ENCODE results near the gene FZR1. TPM values are rescaled to one million over a fixed set of nuclear protein-coding genes. Genes with fewer than 3 reads are reported as not detected.
"Not testable (repeated sequence)": the region's sequence is repeated elsewhere in the genome, so short reads cannot be mapped to it uniquely, and the experiment has no call there.

Gene FZR1
- polyA plus RNA-seq, 5 donors = 37.0 to 63.1 (median 50.3) TPM

DNA sequence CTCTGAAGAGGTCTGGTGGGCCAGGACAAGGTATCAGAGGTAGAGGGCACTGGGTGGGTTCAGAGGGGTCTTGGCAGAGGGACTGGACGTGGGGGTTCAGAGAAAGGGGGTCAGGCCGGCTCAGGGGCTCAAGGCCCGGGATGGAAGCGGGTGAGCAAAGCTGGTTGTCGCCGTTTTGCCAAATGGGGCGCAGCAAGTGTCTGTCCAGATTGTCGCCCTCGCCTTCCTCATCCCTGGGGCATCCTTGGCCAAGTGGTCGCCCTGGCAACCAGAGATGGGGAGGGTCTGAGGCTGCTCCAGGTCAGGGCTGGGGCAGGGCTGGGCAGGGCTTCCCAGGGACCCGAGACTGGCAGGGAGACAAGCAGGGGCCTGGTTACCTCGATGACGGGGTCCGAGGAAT, 12.5 kb upstream of the FZR1 start:
- DNase-seq = no peak

DNA sequence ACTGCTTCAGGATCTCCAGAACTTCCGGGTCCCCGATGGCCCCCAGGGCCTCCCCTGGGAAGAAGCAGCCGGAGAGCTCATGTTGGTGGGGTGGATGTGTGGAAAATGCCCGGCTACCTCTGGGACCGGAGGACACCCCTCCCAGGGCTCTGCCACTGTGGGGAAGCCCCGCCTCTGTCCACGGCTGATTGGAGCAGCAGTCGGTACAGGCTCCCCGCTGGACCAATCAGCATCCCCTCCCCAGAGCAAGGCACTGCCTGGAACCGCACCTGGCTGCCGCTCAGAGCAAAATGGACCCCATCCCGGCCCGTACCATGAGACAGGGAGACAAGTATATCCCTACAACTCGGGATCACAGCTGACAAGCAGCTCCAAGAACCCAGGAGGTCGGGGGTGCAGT, 12.1 kb upstream of the FZR1 start:
- no peak for DNase-seq

DNA sequence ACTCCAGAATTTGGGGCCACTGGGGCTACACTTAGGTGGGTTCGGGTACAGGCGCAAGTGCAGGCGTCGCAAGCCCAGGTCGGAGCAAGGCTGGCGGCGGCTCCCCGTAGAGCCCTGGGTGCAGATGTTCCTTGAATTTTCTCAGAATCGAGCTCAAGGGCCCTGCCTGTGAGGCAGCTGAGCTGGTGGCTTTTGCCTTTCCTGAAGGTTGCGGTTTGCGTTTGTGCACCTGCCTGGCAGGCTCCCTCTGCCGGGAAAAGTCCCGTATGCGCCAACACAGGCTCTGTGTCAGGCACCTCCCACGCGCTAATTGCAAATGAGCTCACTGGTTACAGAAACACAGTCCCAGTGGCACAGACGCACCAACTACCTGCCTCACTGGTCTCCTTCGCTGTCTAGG, 11.6 kb upstream of the FZR1 start:
- DNase-seq = no peak

DNA sequence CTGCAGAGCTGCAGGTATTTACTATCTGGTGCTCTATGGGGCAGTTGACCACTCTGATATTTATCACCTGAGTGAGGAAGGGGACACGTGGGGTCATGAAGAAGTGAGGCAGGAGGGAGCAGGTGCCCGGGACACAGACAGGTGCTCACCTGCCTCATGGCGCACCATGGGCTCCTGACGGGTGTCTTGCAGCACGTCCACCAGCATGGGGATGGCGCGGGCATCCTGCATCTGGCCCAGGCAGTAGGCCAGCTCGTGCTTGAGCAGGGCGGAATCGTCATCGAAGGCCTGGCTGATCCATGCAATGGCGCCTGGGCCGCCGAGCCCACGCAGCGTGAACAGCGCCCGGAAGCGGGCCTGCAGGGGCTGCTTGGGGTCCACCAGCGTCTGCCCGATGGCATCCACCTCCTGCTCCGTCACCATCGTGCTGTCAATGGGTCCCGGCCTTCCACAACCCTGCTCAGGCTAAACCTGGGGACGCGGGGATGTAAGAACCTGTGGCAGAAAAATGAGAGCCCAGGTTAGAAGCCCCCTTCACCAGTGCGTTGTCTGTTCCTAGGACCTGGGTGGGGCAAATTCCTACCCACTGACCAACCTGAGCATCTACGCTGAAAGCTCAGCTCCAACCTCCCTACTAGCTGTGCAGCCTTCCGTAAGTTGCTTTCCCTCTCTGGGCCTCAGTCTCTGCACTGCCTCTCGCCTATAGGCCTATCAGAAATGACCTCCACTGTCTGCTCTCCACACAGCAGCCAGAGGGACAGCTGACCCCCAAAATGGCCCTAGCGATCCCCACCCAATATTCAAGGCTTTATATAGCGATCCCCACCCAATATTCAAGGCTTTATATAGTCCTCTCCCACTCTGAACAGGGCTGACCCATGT, 9.5 kb upstream of the FZR1 start:
- no peak for DNase-seq

DNA sequence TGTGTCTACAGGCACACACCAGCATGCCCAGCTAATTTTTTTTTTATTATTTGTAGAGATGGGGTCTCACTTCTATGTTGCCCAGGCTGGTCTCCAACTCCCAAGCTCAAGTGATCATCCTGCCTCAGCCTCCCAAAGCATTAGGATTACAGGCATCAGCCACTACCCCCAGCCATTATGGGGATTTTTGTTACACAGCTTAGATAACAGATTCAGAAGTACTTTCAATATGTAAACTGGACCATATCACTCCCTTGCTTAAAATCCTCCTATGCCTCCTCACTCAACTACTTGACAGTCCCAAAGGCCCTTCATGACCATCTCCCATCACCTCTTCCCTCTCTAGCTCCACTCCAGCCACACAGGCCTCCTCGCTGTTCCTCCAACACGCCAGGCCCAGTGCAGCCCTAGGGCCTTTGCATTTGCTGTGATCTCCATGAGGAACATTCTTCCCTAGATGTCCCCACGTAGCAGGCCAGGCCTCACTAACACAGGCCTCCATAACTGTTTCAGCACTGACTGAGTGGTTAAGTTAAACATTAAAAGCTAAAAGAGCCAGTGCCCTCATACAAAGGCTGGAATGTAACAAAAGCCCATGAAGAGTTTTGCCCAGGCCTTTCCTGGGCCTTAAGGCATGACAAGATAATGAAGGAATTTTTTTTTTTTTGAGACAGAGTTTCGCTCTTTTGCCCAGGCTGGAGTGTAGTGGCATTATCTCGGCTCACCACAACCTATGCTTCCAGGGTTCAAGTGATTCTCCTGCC, 8.2 kb upstream of the FZR1 start:
- DNase-seq = no peak

DNA sequence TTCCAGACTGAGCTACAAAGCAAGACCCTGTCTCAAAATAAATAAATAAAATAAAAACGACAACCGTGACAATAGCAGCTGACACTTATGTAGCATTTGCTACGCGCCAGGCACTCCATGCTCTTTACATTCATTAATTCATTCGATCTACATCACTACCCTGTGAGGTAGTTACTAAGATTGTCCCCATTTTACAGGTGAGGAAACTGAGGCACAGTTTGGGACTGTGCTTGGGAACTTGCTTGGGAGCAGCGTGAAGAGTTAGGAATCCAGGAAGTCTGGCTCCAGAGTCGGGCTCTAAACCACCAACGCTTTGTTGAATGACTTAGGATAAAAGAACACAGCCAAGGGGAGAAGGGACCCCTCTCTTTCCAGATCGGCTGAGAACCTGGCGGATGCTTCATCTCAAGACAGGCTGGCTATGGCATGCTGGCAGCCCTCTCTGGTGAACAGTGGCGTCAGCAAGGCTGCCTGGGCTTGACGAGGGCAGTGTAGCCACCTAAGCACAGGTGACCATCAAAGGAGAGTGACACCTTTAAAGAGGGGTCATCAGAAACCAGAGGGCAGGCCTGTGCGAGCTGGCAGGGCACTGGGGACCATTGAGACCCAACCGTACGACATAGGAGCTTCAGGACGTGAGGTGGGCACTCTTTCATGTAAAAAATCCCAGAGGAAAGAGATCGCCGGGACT, 6.2 kb upstream of the FZR1 start:
- DNase-seq = no peak

DNA sequence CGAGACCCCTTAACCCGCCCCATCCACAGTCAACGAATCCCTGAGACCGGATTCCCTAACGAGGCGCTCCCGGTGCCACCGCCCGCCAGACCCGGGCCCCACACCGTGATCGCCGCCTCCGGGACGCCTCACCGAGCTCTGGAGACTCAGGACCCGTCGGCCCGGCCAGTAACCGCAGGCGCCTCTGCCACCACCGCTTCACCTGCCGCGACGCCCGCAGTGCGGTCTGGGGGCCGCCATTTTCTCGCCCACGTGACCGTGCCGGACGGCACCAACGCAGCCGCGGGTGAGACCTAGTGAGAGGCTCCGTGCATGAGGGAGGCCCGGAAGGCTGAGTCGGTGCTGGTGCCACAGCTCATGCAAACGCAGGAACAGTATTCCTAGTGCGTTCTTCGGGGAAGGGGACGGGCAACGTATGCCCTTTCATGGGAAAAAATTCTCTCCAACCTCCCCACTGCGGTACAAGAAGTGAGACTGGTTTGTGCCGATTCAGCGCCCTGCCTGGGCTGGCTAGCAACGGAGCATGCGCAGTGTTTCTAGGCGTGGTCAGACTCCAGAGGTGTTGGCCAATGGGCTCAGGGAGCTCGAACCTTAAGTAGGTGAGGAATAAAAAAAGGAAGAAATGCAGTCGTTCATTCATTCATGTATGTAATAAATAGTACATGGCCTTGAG, 5.5 kb upstream of the FZR1 start, which contains the start of gene DOHH:
DOHH (minus strand) TSS at position 246 of the 673 bp plus-strand sequence. CDS start 3,860 bp downstream, outside the sequence.
- DNase-seq = peak; percentile 96 to 97

DNA sequence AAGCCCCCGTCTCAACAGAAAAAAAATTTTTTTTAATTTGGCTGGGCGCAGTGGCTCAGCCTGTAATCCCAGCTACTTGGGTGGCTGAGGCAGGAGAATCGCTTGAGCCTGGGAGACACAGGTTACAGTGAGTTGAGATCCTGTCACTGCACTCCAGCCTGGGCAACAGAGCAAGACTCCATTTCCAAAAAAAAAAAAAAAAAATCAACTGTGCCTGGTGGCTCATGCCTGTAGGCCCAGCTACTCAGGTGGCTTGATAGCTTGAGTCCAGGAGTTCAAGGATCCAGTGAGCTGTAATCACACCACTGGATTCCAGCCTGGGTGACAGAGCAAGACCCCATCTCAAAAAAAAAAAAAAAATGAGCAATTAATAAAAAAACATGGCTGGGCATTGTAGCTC, 4.3 kb upstream of the FZR1 start:
- DNase-seq = no peak

DNA sequence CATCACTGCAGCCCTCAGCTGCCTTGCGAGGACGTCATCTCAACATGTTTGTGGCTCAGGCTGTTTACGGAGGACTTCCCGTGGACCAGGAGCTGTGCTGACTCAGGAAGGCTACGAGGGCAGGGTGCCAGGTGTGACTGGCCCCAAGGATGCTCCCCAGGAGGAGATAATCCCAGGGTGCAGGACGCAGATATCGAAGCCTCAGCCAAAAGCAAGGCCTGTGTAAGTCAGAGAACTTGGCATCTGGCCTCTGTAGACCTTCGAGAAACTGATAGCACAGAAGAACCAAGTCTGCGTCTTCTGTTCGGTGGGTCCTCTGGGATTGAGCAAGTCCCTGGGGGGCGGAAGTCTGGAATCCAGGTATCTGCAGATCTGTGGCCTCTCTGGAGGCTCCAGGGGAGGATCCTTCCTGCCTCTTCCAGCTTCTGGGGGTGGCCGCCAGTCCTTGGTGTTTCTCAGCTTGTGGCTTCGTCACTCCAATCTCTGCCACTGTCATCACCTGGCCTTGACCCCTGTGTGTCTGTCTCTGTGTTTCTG, 3.0 kb upstream of the FZR1 start:
- DNase-seq = no peak

DNA sequence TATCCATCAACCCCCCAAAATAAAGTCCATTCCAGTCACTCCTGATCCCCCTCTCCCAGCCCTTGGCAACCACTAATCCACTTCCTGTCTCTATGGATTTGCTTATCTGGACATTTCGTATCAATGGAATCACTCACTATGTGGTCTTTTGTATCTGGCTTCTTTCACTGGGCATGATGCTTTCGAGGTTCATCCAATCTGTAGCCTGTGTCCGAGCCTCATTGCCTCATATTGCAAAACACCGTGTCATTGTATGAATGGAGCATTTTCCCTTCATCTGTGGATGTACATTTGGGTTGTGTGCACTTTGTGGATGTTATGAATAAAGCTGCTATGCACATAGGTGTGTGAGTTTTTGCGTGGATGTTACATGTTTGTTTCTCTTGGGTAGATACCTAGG, 1.4 kb upstream of the FZR1 start:
- peak in 1 of 2 donors; percentile 12 for DNase-seq

DNA sequence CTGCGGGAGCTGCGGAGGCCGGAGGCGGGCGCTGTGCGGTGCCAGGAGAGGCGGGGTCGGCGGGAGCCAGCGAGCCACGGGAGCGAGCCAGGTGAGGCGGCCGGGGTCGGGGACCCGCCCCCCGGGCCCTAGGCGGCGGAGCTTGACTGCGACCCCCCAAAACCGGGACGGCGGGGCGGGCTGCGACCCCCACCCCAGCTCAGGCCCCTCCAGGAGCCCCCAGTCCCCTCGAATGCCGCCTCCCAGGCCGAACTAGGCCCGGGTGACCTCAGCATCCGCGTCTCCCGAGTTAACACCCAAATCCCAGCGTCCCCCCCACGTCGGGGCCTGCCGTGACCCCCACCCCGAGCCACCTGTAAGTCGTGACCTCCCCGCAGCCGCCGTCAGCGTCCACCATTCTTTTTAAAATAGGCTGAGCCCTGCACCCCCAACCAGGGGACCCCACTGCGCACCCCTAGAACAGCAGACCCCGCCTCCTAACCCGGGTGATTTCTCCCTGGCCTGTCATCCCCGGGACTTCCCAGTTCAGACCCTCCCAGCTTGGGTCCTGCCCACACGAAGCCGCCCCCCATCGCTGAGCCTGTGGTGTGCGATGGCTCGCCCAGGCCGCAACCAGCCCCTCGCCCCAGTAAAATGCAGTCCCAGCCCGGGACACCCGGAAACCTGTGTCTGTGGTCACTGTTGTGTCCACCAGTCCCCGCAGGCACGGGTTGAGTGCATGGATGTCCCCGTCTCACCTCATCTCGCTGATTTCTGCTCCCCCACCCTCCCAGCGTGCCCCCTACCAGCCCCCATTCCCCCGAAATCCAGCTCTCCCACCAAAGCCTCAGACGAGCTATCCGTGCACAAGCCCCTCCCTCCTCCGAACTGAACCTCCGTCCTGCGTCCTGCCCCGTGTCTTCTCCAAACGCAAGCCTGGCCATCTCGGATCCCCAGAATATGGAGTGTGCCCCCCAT, 551 bp downstream of the FZR1 start:
- DNase-seq = peak in 1 of 2 donors; percentile 12

DNA sequence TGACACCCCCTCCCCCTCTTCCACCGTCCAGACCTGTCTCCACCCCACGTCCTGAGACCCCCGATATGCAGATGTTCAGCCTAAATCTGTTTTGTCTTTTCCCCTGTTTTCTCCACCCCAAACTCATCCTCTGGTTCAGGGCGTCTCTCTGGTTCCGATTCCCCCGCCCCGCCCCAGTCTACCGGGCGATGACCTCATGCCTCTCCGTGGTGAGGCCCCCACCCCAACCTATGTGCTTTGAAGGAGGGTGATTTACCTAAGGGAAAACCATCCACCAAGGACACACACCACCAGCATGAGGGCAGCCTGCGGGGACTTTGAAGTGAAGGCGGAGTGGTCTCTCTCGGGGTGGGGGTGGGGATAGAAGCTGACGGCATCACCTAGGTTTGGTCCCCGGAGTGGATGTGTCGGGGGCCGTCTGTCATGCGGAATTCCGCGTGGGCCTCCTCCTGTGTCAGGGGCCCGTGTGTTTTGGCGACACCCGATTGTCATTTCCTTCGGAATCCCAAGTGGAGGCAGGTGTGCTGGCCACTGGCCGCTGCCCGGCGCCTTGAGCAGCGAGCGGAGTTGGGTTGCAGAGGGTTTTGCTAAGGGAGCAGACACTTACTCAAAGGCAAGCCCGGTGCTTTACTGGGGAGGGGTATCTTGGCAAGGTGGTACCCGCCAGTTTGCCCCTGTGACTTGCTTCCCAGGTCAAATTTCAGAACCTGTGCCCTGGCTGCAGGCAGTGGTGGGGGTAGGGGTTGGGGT, 1.4 kb downstream of the FZR1 start:
- DNase-seq = peak in 1 of 2 donors; percentile 10

DNA sequence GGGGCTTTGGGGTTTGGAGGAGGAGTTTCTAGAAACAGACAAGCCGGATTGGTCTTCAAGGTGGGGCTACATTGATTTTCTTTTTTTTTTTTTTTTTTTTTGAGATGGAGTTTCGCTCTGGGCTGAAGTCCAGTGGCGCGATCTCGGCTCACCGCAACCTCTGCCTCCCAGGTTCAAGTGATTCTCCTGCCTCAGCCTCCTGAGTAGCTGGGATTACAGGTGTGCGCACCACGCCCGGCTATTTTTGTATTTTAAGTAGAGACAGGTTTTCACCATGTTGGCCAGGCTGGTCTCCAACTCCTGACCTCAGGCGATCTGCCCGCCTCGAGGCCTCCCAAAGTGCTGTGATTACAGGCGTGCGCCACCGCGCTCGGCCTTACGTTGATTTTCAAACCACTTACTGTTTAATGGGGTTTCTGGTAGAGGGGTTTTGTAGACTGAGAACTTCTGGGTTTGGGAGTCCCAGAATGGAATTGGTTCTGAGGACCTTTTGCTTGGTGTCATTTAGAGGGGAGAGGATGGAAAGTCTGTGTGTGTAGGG, 2.1 kb downstream of the FZR1 start:
- DNase-seq = not testable (repeated sequence)

DNA sequence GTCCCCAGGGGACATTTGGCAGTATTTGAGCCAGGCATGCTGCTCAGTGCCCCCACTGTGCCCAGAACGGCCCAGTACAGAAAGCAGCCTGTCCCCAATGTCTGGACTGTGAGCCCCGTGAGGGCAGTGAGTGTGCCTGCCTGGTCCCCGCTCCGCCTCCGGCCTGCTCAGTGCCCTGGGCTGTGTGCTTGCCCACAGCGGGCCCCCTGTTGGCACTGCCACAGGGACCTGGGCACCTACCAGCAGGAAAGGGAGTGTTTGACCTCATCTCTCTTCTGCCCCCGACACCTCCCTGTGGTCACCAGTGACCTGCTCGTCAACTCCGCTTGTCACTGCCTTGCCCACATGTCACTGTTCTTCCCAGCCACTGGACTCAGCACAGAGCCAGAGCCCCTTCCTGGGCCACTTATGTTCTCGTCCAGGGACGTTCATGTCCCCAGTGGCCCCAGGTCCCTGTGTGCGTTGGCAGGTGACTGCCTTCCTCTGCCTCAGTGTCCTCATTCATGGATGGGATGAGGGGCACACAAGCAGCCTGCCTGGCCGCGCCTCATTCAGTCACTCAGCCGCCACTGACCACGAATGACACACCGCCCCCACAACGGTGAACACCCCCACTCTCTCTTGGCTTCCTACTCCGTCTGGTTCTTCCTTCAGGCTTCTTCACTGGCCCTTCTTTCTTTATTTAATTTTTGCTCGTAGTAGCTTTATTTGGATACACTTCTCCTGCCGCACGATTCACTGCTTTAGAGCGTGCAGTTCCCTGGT, 2.8 kb downstream of the FZR1 start:
- DNase-seq = no peak

DNA sequence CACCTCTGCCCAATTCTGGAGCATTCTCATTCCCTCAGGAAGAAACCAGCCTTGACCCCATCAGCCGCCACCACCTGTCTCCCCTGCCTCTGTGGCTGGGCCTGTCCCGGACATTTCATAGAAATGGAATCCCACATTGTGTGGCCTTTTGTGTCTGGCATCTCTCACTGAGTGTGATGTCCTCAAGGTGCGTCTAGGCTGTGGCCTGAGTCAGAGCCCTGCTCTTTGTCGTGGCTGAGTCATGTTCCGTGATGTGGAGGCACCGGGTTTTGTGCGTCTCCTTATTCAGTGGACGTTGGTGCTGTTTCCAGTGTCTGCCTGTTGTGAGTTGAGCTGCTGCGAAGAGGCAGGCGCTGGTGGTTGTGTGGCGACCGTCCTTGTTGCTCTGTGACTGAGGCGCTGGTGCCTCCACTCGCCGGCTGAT, 3.5 kb downstream of the FZR1 start:
- no peak for DNase-seq

DNA sequence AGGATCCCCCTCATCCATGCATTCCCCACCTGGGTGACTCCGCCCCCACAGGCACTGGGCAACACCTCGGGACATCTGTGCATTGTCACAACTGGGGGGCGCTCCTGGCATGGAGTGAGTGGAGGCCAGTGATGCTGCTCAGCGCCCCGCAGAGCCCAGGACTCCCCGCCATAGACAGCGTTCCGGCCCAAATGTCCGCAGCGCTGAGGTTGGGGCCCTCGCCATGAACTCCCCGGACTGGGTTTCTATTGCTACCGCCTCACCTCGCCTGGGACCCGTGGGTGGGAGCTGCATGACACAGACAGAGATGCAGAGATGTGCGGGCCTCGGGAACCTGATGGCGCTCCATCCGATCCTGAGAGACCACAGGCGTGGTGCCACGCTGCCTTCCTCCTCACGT, 4.6 kb downstream of the FZR1 start:
- DNase-seq = no peak

DNA sequence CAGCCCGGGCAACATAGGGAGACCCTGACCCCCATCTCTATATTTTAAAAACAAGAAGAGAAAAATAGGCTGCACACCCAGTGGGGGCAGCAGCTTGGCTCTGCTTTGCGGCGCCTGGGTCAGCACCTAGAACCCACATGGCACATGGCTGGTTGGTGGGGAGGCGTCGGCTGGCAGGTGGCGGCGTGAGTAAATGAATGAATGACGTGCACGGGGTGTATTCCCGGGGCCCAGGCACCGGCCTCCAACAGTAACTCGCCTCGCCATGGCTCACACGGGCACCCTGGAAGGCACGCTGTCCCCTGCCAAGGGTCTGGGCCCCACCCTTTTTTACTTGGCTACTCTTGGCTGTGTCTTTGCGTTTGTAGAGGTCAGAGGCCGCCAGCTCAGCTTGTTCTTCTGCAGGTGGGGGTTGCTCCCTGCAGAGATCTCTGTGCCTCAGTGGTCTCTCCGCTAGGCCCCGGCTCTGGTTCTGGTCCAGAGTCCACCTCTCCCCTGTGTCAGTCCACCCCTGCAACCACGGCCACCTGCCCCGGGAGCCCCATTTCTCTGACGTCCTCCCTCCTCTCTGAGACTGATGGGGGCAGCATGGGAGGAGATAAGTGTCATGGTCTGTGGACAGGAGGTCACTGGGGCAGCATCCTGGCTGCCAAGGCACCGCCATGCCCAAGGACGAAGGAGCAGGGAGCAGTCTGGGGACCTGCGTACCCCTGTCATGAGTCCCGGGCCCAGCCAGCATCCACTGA, 5.6 kb downstream of the FZR1 start:
- DNase-seq = no peak
